Adrenal gland (tissue), 12 donors: ENCODE data around the gene KTN1. TPM values are rescaled to one million over a fixed set of nuclear protein-coding genes. Genes with fewer than 3 reads are reported as not detected.

ENCODE experiments used
- DNase-seq, 7 donors: peaks; one replicate each; pipeline ENCODE4 v3.0.0-alpha.2; 2019 to 2020
- H3K27ac ChIP-seq, 5 donors: fragments of 200-600 bp; sonication (generic) in 4 of 5; 1 replicate in 3 of 5; 2 replicates in 2 of 5; pipeline versions ENCODE4 v1.5.1 to v1.8.0; 2016 to 2020; ENCODE audit warnings: mild to moderate bottlenecking in 1 of 5
- H3K27me3 ChIP-seq: fragments of 200-600 bp; 2 replicates; pipeline ENCODE4 v1.8.0; 2021
- H3K36me3 ChIP-seq, 2 donors: fragments of 200-600 bp; replicated peaks in 1 of 2; 1 replicate in 1 of 2; 2 replicates in 1 of 2; pipeline versions ENCODE4 v1.5.1 to v1.8.0; 2018 to 2022
- H3K4me1 ChIP-seq, 2 donors: fragments of 200-600 bp; replicated peaks in 1 of 2; 1 replicate in 1 of 2; 2 replicates in 1 of 2; pipeline versions ENCODE4 v1.5.1 to v1.8.0; 2018 to 2021
- H3K4me3 ChIP-seq, 4 donors: fragments of 200-600 bp; sonication (generic) in 3 of 4; one replicate each; pipeline ENCODE4 v1.5.1; 2016 to 2018
- H3K9me3 ChIP-seq, 3 donors: fragments of 200-600 bp; sonication (generic) in 1 of 3; replicated peaks in 1 of 3; 1 replicate in 2 of 3; 2 replicates in 1 of 3; pipeline versions ENCODE4 v1.5.1 to v1.8.0; 2016 to 2021
- CTCF ChIP-seq, 6 experiments: fragments of 450-650 bp in 4 of 6; fragments of 200-600 bp in 2 of 6; sonication (generic) in 1 of 6; IDR thresholded peaks; 1 replicate in 5 of 6; 2 replicates in 1 of 6; pipeline versions ENCODE4 v1.5.1 to v1.8.0; 2016 to 2021; ENCODE audit warnings: antibody characterized with exemption in 6 of 6, mild to moderate bottlenecking in 2 of 6, moderate library complexity in 1 of 6
- POLR2A ChIP-seq, 2 donors: fragments of 450-650 bp; IDR thresholded peaks; one replicate each; pipeline ENCODE4 v1.6.1; 2017; ENCODE audit warnings: antibody characterized with exemption in 2 of 2, mild to moderate bottlenecking in 2 of 2, moderate library complexity in 1 of 2
- WGBS, 4 donors: extraction: QIAGEN DNeasy Blood & Tissue Kit in 2 of 4; methylation state at CpG; one replicate each; pipeline versions ENCODE4 v1.1.5 to v1.1.7; 2013 to 2017; 5-methylcytosine and 5-hydroxymethylcytosine counted together
- intact Hi-C, 2 donors: fragments of 100-400 bp; cut with DNase I; formaldehyde crosslinking; loops; one replicate each; pipeline versions ENCODE4 v1.14.1 to v1.15.0; 2022 to 2023
- polyA plus RNA-seq, 3 donors: library from polyadenylated mRNA; stranded (reverse); fragments of 200-250 nt in 2 of 3; fragments of 350-450 nt in 1 of 3; fragmentation: Illumina TruSeq in 1 of 3; extraction: RNeasy Lipid Tissue Mini Kit (QIAGEN cat#74804) in 1 of 3; gene quantifications; one replicate each; pipeline ENCODE4 v1.2.3, GENCODE V29; 2013 to 2014
- small RNA-seq, 2 donors: library from RNA; depleted of rRNA; stranded (forward); fragments of <200 nt; gene quantifications; one replicate each; pipeline ENCODE3, GENCODE V24; 2016
- total RNA-seq, 9 donors: library from RNA; depleted of rRNA in 4 of 9; stranded (reverse); fragments of >200 nt in 4 of 9; fragments of 120-200 nt in 1 of 9; fragmentation: NEBNext Ultra II Directional in 1 of 9; extraction: Animal tissue kit (Norgen Biotek cat#: 25700) in 1 of 9; gene quantifications; one replicate each; pipeline versions ENCODE4 v1.1.0 to v1.2.4, GENCODE V29; 2013 to 2023
- donor health status: healthy with polysubstance abuse.
- donor health status: Bipolar disorder and iron deficiency.
- donor health status: DM: yes; HTN: yes; CAD: no.
- donor health status: DM: no; HTN: no; CAD: no.
- donor health status: DM: no; HTN: no; CAD: no.
- donor health status: DM: yes; HTN: yes; CAD: no.

Gene KTN1
- total and polyA plus RNA-seq, 12 donors = 60.4 to 283 (median 154) TPM

DNA sequence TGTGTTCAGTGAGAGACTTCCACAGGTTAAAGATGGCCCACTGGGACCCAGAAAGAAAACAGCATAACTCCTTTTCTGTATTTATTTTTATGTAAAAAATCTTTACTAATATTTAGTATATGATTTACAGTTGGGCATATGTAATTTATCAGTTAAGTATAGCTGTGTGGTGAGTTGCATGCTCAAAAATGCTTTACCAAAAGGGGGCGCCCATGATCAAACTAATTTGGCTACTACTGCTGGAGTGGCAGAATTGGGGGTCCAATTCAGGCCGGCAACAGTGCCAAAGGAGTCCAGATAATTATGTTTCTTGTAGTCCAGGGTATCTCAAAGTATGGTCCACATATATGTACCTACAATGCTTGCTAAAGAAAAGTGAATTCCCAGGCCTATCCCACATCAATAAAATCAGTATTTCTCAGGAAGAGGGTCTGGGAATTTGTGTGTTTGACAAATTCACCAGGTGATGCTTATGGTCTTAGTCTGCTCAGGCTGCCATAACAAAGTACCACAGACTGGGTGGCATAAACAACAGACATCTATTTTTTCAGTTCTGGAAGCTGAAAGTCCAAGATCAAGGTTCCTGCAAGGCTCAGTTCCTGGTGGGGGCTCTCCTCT is 152.0 kb downstream of the KTN1 start:
- TF ChIP-seq CTCF (IDR thresholded peaks at IDR 0.05) (peak; percentile 8 to 60 (median 56)), POLR2A (IDR thresholded peaks at IDR 0.05) (no peak)
- no peaks in the 10 kb centered on the region for H3K4me1 ChIP-seq
- no peaks in the 10 kb centered on the region for H3K9me3 ChIP-seq
- H3K27me3 ChIP-seq = no peaks in the 10 kb centered on the region
- peak; percentile 20 to 68 (median 46) for DNase-seq
- H3K4me3 ChIP-seq = no peak overlapping the region
- H3K36me3 ChIP-seq = no peaks in the 10 kb centered on the region
- intact Hi-C loops = no loop called here
- no peak overlapping the region for H3K27ac ChIP-seq
- WGBS, 4 donors = 17 to 37% (median 28%) methylated on average over 2 of the region's 2 CpGs

- Histone ChIP-seq H3K4me1 (no peaks in the 10 kb centered on the region), H3K27me3 (no peaks in the 10 kb centered on the region), H3K9me3 (no peaks in the 10 kb centered on the region), H3K27ac (no peak overlapping the region), H3K4me3 (no peak overlapping the region), H3K36me3 (no peaks in the 10 kb centered on the region)
- no peak for DNase-seq
- WGBS, 4 donors = 67 to 70% (median 69%) methylated on average over 3 of the region's 3 CpGs
- TF ChIP-seq CTCF (IDR thresholded peaks at IDR 0.05) (no peak), POLR2A (IDR thresholded peaks at IDR 0.05) (no peak)
- intact Hi-C loops = no loop called here
Measured at GRCh38 chr14:55733599-55733998, 153.6 kb downstream of the KTN1 start.

Small RNAs within 50 kb of the gene (small RNA-seq; reads per million reads assigned to genes)
- gene RF00019 = 0 reads per million in 2 donors

Other genes starting within 250 kb of the KTN1 start
- 10 to 100 TPM in 6 of 9 donors, 1 to 10 TPM in 3; 5.1 to 20.9 (median 12.8) TPM for gene ATG14, start 168.4 kb upstream of the KTN1 start, total RNA-seq
- 10 to 100 TPM in 2 of 3 donors, 1 to 10 TPM in 1; 7.0 to 21.7 (median 10.2) TPM for gene ATG14, start 168.4 kb upstream of the KTN1 start, polyA plus RNA-seq
- under 1 TPM in 1 of 9 donors, not detected in 8; 0.06 TPM for gene TBPL2, start 139.6 kb upstream of the KTN1 start, total RNA-seq
- not detected for gene TBPL2, start 139.6 kb upstream of the KTN1 start, polyA plus RNA-seq